ENCODE data around the gene CAMK2A.
A peak's percentile ranks its signal among the peaks of the same experiment; 100 is the strongest.

Gene CAMK2A

DNA sequence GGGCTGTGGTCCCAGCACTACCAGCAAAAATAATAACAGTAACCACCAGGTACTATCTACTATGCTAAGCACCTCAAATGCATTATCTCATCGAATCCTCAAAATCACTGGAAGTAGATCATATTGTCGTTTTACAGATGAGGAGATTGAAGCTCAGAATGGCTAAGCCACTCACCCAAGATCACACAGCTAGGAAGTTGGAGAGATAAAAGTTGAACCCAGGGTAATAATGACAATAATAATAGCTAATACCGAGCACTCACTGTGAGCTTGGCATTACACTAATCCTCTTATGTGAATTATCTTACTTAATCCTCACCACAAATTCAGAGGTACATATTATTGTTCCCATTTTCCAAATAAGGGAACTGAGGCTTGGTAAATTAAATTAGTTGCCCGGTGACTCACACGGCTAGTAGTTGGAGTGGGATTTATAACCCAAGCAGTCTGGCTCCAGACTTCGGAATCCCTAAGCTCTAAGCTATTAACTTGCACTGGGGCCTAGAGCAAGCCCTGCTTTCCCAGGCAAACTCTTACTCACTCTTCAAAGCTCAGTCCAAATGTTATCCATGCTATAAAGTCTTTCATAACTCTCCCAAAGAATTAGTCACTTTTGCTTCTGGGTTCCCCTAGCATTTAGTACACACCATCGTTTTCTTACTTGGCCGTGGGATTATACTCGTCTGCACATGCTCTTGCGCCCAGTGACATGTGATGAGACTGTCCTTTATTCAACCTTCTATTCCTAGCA lies 9.3 kb upstream of the CAMK2A start:
- DNase-seq = no peak

DNA sequence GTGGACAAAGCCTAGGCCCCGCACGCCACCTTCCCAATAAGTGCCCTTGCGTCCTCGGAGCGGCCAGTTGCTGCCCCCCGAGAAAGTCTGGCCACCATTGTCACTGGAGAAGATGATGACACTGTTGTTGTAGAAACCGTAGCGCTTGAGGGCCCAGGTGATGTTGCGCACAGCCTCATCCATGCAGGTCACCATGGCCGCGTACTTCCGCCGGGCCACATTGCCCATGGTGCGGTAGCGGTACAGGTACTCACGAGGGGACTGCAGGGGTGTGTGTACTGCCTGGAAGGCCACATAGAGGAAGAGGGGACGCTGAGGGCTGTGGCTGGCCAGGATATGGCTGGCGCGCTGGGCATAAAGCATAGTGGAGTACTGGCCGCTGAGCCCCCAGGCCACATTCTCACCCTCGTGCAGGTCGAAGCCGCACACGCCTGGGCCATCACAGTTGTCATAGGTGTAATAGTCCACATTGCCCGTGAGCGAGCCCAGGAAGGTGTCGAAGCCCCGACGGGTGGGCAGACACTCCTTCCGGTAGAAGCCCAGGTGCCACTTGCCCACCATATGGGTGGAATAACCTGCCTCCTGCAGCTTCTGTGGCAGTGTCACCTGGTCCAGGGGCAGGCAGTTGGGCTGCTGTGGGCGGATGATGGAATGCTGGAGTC lies 8.5 kb upstream of the CAMK2A start:
- DNase-seq = no peak

DNA sequence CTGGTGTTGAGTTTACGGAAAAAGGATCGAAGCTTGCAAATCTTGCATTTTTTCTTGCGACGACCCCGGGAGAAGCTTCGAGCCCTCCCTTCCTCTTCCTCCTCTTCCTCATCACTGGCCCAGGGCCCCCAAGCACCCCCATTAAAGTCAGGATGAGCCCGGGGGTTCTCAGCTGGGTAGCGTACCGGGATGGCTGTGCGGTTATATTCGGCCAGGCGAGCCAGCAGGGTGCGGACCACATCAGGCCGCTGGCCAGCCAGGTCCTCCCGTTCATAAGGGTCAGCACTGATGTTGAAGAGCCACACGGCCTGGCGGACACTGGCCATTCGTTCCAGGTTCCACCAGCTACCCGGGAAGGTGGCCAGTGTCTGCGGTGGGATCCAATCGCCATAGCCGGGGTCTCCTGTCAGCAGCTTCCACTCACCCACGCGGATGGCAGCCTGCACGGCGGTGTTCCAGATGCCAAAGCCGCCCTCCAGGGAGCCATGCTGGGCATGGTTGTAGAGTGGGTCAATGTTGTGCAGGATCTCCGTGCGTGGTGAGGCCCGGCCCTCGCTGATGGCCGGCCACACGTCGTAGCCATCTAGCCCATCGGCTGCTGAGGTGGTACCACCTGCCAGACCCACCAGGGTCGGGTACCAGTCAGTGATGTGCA lies 7.8 kb upstream of the CAMK2A start:
- no peak for DNase-seq

DNA sequence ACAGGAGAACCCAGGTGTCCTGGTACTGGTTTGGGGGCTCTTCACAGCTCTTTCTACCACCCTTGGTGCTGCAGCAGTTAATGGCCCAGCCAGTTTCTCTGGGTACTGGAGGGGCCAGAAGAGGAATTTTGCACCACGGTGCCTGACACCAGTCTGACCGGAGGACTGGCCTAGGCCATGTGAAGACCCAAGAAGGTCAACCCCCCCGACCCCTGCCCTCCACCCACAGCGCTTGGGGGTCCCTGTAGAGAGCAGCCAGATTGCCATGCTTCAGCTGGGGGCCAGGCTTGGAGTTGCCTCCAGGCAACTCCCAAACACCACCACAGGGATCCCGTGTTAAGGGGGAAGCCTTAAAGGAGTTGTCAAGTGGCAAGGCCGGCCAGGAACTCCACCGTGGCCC lies 6.9 kb upstream of the CAMK2A start:
- no peak for DNase-seq

DNA sequence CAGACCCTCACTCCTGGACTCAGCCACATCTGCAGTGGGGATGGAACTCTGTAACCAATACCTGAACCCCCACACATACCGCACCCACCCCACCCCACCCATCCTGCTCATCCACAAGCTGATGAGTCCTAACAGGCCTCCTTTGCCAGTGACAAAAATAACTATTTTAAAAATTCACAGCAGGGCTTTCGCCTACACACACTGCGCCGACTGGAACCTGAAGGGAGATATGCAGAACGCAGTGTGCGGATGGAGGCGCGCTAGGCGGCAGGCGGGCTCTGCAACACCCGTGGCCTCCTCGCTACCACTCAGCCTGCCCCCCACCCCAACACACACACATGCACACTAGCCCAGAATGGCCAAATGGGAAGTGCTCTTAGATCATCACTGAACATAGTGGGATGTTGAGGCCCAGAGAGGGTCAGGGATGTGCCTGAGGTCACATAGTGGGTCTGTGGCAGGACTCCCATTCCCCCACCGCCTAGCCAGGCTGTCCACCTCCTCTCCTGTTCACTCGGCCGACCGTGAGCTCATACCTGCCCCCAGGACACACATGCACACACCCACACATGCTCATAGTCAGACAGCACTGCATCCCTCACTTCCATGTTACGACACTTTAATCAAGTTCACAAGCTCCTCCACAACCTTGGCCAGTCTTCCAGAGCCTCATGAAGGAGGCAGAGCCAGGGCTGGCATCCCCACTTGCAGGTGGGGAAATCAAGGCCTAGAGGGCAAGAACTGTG lies 6.3 kb upstream of the CAMK2A start:
- DNase-seq = no peak

DNA sequence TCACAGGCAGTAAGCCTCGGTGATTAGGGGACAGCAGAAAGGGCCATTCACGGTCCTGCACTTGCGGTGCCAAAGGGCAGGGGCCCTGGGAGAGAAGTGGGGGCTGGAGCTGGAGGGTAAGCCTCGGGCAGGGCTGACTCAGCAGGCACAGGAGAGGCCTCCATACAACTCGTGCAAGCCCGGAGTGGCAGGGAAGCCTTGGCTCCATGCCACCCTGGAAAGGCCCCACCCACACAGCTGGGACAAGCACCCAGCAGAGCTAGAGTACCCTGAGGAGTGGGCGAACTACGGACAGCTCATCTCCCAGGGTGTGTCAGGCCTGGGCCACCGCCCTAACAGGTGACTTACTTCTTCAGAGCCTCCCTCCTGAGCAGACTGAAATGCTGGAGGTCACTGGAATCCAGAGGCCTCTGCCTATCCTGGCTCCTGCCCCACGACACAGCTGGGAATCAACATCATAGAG lies 5.6 kb upstream of the CAMK2A start:
- no peak for DNase-seq

DNA sequence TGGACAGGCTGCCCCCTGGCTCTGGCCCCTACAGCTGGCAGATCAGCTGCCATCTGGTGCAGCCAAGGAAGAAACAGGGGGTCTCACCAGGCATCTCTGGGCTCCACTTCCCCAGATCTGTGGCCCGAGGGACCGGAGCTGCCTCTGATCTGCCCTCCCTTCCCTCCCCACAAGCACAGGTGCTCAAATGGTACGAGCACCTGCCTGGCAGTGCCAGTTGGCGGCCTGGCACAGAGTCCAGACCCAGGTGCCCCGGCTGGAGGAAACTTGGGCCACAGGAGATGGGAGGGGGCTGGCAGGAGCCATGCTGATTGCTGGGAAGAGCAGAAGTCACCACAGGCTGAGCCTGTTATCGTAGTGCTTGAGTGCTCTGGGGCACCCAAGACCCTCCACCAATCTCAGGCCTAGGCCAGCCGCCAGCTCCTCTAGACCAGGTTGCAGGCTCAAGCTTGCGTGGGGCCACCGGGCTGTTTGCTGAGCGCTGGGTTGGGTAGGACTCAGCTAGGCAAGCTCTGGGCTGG lies 5.0 kb upstream of the CAMK2A start:
- no peak for DNase-seq

DNA sequence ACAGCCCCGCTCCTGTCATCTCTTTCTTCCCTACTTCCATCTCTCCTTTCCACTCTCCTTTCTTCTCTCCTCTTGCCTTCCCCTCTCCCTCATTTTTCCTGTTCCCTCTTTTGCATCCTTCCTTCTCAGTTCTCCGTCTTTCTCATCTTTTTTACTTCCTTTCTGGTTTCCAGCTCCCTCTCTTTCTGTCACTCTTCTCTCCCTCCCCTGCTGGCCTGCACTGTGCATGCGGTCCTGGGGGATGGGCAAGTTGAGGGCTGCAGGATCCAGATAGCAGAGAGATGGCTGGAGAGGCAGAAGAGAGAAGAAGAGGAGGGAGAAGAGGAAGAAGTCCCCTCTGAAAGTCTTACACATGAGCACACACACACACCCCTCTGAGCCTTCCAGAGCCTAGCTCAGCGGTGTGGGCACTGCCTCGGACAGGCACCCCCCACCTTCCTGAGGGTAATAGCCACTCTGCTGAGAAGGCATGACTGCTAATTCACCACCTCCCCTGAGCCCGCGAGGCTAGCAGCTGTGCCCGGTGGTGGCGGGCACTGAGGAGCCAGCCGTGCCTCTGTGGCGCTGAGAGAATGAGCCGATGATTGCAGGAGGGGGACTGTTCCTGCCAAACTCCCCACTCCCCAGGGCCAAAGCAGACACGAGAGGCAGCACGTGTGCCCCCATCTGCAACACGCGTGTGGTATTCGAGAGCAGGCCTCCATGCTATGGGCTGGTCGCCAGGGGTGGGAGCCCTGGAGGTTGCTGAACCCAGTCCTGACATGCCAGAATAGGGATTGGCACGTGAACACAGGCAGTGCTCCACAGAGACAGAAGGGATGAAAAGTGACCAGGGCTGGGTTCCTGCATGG lies 3.7 kb upstream of the CAMK2A start:
- no peak for DNase-seq

DNA sequence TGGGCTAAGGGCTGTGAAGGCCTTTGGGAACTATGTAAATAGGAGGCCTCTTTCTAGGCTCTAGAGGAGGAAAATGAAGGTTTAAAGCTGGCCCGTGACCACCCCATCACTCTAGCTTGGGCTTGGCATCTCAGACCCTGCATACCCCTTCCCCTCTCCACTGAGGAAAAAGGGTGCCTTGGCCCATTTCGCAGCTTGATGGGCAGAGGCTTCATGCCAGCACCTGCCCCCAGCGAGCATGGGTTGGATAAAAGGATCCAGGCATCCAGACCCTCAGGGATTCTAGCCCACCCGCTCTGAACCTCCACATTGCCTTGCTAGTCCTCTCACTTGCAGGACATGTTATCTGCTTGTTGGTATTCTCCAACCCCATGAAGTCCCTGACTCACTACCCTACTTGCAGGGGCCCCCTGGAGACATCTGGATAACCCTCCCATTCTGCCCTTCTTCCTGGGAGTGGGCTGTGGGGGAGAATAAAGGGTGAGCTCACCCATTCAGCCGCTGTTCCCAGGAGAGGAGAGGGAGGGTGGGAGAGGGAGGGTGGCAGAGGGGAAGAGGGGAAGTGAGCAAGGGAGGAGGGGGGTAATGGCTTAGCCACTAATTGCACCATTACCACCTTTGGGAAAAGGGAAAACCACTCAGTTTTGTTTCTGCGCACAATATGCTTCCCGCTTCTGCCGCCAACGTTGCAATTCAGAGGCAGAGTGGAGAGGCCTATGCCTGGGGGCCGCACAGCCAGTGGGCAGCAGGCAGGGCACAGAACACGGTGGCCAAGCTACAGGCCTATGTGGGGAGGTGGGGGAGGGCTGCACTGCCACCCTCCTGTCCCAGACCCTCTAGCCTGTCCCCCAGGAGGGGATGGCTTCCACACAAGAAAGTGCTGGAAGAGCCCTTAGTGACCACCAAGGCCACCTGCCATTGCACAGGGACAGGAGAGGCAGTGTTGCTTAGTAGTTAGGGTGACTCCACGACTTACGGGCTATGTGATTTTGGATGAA lies 2.1 kb upstream of the CAMK2A start:
- no peak for DNase-seq

DNA sequence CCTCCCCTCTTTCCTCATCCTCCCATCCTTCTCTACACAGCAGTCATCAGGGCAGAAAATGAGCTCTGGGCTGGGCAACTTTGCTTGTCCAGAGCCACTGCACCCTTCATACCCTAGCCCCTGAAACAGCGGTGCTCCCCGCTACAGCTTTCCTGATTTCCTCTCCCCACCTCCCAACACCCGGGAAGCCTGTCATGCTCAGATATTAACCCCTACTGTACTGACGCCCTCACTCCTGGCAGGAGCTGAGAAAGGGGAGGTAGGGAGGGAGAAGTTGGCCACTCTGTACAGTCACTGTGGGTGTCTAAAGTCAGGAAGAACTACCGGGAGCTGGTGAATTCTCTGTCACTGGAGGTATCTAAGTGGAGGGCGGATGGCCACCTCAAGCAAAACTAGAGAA lies 782 bp downstream of the CAMK2A start:
- no peak for DNase-seq

DNA sequence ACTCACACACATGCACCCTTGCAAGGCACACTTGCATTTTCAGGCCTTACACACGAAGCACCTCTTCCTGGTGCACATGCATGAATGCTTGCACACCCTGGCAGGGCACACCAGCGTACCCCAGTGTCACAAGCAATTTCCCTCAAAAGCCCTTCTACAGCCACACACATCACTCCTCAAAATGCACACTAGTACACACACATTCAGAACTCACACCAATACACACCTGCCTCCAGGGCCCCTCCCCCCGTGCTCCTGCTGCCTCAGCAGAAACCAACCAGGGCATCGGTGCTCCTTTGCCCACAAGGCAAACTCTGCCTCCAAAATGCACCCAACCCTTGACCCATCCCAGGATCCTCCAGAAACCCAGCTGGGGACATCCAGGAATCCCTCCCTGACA lies 1.2 kb downstream of the CAMK2A start:
- no peak for DNase-seq

DNA sequence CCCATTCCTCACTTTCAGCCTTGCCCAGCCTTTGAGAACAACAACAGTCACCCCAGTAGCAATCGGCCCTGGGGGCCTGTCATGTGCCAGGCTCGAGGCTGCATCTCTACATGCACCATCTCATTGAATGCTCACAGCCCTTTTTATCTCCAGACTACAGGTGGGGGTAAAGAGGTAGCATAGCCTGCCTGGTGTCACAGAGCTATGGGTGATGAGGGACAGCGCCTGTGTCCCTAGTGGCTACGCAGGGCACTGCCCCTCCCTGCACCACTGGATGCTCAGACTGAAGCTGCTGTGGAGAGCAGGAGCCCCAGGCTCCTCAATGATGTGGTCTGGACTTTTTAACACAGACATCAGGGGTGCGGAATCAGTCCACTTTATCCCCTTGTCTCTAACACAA lies 2.8 kb downstream of the CAMK2A start:
- DNase-seq = peak; percentile 11

DNA sequence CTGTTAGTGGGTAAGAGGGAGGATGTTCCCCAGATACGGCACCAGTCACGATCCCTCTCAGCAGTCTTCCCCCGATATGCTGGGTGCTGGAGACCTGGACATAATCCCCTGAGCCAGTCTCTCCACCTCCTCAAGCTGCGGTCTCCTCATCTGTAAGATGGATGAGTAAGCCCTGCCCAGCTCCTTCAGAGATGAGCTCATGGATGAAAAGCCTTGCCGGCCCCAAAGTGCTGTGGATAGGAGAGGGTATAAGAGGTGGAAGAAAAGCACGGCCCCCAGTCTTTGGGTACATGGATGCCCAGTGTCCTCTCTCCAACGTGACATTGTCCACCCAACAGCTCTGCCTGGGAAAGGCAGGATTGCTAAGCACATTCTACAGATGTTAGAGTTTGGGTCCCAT lies 4.5 kb downstream of the CAMK2A start:
- DNase-seq = no peak

DNA sequence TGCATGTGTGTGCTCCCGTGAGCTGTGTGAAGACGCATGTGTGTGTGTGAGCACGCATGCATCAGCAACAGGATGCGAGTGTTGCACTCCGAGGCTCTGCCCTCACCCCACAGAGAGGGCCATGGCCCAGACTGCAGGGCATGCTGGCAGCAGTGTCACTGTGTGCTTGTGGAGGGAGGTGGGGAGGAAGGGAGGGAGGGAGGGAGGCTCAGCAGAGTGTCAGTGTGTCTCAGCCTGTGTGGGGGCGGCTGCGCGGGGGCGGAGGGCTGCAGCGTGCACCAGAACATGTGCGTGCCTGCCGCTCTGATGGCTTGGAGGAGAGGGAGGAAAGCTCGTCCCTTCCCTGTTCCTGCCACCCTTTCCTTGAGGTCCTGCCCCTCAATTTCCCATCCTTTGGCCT lies 5.3 kb downstream of the CAMK2A start:
- DNase-seq = no peak

DNA sequence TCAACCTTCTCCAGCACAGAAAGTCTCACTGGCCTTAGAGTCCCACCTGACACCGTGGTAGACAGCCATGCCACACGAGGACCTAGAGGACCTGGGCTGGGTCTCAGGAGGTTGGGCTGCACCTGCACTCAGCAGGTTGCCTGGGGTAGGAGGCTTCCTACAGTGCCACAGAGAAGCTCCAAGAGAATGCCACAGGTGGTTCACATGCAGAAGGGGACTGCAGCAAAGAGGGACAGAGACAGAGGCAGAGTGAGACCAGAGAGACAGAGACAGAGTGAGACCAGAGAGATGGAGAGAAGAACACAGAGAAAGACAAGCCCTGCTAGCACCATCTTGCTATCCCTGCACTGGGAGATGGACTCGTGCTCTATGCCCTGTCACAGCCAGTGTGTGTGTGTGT lies 5.7 kb downstream of the CAMK2A start:
- DNase-seq = no peak

DNA sequence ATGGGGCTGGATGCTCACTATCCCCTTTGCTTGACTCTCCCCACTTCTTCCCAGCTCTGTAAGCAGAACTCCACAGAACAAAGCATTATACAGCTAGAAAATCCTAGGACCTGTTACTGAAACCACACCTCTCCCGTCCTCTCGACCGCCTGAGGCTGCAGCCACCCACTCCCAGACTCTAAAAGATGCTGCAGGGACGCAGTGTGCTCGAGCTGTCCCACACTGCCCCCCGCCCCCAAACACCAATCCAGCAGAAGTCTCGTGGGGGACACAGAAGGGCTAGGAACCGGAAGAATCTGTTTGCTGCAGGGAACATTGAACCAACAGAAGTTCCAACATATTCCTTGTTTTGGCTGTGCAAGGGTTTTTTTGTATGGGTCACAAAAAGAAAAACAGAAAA lies 7.6 kb downstream of the CAMK2A start:
- no peak for DNase-seq

DNA sequence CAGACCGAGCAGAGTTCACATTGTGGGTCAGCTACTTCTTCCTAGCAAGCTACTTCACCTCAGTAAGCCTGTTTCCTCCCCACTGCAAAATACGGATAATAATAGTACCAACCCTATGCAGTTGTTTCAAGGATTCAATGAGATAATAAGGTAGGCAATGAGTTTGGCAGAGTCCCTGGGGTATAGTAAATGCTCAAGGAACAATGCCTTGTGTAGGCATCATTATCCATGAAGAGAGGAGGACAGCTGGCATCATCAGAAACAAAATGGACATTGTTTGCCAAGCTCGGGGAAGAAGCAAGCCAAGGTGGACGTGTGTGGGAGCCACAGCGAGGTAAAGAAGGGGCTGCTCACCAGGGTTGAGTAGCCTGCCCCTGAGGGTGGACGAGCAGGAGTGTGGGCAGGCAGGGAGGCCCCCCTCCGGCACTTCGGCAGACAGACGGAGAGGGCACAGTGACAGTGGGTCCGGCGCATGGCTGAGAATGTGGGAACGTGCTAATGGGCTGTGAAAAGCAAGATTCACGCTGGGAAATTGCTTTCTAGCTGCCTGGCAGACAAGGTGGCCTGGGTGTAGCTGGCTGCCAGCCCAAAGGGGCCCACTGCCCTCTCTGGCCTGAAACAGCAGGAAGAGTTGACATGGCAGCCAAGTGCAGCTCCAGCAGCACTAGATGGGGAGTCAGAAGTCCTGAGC lies 10.1 kb downstream of the CAMK2A start:
- peak; percentile 73 for DNase-seq

DNA sequence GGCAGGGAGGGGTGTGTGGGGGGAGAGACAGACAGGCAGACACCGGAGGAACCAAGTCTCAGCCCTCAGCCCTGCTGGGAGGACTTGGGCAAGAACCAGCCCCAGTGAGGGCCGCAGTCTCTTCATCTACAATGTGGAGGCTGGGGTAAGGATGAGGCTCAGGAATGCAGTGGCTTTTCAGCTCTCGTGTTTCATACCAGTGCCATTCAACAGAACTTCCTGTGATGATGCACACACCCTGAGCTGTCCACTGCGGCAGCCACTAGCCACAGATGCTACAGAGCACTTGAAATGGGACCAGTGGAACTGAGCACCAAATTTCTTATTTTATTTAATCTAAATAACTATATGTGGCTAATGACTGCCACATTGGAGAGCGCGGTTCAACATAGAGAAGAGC lies 10.7 kb downstream of the CAMK2A start:
- no peak for DNase-seq

DNA sequence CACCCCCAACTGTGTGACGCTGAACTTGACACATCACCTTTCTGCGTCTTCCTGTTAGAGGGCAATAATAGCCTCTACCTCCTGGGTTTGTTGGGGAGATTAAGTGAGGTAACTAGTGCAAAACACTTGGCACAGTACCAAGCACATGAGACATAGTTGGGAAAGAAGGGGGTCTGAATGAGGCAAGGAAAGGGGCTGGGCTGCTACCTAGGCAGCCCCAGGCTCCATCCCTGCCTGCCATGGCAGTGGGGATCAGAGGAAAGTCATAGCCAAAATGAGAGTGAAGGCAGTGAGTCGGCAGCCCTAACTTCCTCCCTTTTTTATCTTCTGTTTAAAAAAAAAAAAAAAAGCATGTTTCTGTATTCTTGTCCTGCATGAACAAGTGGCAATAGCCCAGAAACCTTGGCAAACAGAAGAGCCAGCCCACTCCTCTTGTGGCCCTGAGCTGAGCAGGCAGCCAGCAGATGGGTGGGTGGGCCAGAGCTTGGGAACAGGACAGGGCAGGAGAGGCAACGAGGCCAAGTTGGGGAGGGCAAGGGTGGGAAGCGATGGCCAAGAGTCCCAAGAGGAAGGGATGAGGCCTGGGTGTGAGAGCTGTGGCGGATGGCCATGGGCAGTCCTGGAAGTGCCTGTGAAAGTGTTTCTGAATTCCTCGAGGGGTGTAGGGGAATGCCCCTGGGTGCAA lies 11.4 kb downstream of the CAMK2A start:
- no peak for DNase-seq

DNA sequence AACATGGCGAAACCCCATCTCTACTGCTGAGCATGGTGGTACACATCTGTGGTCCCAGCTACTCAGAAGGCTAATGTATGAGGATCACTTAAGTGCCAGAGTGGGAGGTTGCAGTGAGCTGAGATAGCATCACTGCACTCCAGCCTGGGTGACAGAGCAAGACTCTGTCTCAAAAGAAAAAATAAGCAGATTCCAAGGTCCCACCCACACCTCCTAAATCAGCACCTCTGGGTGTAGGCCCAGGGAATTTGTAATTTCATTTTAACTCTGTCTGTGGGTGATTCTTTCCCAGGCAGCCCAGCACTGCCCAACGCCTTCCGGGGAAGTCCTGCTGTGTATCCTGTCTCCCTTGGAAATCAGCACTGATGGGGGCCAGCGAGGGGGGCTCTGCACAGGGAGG lies 12.5 kb downstream of the CAMK2A start:
- DNase-seq = no peak
